ENCODE data around the gene FGF9.

The FGF9 gene

DNA sequence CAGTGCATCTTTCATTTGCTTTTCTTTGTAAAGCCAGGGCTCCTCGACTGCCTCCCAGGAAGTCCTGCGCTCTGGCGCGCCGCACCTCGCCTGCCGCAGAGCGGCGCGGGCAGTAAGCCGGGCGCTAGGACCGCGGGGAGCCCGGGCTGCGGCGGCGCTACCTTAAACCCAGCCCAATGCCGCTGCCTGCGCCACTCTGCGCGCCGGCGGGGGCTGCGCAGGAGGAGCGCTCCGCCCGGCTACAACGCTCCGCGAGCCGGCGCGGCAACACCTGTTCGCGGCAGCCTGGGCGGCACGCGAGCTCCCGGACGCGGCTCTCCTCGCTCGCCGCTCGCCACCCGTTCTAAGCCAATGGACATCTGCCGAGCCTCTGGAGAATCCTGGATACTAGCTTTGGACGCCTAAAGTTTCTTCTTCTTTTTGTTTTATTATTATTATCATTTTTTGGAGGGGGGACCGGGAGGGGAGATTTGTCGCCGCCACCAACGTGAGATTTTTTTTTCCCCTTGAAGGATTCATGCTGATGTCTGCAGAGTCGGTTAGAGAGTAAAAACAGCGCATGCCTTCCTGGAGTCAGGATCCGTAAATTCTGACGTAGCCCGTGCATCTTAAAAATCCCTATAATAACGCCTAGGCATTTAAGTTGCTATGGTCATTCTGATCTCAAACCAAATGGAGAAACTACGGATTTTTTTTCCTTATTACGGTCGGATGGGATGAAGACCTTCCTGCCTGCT is at the start of gene FGF9:
Gene FGF9, plus strand, starts transcription at position 191 of the 737 bp plus-strand sequence. CDS start 840 bp downstream, outside the sequence.
- peak in 40 of 56 donors; percentile 17 to 77 (median 46) for DNase-seq

DNA sequence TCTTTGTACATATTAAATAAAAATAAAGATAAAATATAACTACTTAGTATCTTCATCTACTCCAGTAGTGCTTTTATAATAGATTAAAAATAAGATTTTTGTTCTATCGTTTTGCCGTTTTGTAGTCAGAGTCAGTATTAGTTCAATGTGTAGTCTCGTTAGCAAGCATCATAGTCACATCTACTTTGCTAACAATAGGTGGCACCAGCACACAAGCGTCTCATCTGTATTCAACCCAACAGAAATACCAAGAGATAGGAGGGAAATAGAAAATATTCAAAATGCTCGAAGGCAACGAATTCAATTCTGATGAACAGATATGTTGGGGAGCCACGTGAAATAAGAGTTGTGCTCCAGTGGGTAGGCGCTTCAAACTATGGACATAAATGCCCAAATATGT is 45.5 kb upstream of the FGF9 start:
- DNase-seq = no peak

DNA sequence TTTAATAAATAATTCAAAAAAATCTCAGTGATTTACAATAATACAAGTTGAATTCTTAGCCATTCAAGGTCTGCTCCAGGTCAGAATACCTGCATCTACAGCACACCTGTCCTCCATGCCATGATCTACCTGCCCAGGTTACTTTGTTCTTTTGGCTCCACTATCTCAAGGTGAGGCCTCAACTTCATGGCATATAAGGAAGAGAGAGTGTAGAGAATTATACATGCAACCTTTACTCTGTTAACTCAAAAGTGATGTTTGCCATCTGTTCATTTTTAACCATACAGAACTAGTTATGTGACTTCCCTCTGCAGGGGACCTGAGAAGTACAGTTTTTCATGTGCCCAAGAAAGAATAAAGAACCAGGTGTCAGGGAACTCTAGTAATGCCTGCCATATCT is 38.7 kb upstream of the FGF9 start:
- no peak for DNase-seq

DNA sequence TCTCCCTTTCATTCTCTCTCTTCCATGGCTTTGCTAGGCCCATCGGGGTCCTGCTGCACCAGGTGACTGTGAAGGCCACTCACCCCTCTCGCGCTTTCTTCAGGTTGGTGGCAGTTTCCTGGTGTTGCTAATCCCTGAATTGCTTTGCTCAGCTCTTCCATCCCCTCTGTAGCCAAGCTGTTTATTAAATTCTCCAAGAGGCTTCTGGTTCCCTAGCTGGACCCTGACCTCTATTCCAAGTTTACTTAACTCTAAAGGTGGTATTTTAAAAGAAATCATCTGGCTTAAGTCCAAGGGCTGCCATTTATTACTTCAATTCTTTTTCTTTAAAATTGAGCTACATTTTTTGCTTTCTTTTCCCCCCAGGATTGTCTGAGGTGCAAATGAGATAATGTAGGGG is 34.2 kb upstream of the FGF9 start:
- DNase-seq = no peak

DNA sequence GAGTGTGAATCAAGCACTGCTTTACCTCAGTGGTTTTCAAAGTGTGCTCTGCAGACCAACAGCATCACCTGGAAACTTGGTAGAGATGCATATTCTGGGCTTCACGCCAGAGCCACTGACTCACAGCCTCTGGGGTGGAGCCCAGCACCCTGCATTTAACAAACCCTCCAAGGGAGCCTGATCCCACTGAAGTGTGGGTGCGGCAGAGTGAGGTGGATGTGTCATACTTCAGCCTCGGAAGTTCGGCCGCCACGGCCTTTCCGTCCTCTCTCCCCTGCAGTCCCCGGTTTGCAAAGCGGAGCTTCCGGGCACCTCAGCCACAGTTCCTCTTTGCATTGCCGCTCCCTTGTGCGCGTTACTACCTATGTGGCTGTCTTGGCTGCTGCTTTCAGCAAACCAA is 33.6 kb upstream of the FGF9 start:
- peak in 1 of 56 donors; percentile 25 for DNase-seq

DNA sequence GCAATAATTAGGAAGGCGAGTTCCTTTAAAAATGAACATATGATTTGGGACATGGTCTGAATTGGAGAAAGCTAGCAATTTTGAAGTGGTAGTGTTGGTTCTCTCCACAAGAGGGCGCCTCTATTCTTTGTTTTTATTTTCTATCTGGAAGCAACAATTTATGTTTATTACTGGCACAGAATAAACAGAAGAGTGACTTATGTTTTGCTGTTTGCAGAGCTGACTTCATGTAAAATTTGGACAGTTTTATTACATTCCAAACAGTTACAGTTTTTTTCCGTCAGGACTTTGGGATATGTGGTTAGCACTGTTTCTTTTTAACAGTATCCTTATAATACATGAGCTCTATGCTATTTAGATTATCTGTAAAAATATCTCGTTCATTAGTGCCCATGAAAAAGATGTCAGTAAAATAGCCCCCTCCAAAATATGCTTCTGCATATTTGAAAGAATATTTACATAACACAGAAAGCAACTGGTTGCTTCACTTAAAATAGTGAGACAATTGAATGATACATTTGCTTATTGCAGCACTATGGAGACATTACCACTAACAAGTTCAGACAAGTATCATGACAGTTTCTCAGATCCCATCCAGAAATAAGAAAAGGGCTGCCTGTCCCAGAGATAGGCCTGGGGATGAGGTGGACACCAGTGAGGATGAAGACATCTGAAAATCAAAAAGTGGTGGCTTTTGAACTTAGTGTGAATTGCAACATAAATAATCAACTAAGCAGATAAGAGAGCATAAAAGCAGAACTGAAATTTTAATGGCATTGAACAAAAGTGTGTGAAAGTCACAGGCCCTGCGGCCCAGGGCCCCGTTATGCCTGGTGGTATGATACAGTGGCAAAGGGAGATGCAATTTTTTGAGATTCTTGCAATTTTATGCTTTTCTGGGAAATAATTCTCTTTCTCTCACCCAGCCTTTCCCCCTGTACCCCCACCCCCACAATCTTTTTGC is 32.3 kb upstream of the FGF9 start:
- DNase-seq = peak in 2 of 56 donors; percentile 7 to 52

DNA sequence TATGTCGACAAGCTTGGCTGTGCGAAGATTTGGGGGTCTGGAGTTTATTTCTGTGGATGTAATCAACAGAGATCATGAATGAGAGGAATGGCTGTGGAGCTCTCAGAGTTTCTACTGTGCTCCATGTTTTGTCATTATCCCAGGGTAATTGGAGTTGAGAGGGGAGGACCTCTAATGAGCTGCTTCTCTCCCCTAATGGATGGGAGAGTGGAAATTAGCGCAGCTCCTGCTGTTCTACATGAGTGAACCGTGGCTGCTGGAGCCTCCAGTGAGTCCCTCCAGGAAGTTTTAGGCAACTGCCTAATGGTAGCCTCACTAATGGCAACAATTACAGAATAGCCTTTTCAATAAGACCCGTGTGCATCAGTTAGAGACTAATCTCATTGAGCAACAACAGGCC is 31.3 kb upstream of the FGF9 start:
- no peak for DNase-seq

DNA sequence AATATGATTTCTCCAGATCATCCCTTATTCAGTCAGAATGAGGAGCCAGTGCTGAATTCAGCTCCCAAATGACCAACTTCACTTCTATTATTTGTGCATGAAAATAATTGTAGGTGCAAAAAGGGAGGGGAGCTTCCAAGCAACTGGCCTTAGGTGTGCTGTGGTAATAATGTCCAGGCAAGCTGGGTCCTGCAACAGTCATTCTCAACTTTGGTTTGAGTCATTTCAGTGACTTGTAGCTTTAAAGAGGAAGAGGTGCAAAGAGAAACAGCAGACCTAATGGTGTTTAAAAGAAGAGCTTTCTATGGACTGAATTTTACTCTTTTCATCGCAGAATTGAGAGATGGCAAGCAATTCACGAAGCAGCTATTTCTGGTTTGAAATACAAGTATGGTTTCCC is 29.2 kb upstream of the FGF9 start:
- no peak for DNase-seq

DNA sequence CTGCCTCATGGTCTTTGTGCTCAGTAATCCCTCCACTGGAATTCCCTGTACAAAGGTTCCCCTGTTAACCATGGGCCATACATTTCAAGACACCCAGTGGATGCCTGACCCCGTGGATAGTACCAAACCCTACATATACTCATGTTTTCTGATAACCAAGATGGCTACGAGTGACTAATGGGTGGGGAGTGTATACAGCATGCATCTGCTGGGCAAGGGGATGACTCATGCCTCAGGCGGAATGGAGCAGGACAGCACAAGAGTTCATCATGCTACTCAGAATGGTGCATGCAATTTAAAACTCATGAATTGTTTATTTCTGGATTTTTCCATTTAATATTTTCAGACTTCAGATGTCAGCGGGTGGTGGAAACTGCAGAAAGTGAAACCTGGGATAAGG is 13.3 kb upstream of the FGF9 start:
- no peak for DNase-seq

DNA sequence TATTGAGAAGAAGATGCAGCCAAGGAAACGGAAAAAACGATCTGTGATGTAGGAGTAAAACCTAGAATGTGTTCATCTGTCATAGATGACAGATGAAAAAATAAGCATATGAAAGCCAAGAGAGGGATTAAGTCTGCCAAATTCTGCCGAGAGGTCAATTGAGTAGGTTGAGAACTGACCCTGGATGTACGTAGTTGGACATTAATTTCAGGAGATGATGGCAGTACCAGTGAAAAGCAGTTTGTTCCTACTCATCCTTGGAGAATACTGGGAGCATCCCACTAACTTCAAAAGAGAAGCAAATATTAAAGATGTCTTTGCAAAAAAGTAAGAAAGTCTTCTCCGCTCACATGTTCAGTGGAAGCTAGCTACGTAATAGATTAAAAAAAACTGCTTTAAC is 11.8 kb upstream of the FGF9 start:
- DNase-seq = no peak

DNA sequence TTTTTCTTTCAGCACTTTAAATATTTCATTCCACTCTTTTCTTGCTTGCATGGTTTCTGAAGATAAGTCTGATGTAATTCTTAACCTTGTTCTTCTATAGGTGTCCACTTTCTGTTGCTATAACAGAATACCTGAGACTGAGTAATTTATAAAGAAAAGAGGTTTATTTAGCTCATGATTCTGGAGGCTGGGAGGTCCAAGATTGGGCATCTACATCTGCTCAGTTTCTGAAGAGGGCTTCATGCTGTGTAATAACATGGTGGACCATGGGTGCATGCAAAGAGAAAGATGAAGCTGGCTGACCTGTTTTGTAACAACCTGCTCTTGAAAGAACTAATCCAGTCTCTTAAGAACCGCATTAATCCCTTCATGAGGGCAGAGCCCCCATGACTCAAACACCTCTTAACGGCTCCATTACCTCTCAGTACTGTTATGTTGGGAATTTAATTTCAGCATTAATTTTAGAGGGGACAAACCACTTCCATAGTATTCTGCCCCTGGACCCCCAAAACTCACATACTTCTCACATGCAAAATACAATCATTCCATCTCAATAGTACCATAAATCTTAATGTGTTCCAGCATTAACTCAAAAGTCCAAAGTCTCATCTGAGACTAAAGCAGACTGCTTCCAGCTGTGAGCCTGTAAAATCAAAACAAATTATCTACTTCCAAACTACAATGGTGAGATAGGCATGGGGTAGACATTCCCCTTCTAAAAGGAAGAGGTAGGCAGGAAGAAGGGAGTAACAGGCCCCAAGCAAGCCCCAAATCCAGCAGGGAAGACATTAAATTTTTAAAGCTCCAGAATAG is 9.6 kb upstream of the FGF9 start:
- DNase-seq = no peak

DNA sequence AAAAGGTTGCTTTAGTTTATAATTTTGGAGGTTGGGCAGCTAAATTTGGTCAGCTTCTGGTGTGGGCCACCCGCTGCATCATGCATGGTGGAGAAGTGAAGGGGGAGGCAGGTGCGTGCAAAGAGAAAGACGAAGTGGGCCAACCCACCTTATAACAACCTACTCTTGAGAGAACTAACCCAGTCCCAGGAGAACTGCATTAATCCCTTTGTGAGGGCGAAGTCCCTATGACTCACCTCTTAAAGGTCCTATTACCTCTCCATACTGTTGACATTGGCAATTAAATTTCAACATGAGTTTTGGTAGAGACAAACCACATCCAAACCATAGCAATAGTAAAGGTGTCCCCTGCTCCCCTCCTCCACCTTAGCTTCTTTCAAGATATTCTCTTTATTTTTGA is 7.7 kb upstream of the FGF9 start:
- no peak for DNase-seq

DNA sequence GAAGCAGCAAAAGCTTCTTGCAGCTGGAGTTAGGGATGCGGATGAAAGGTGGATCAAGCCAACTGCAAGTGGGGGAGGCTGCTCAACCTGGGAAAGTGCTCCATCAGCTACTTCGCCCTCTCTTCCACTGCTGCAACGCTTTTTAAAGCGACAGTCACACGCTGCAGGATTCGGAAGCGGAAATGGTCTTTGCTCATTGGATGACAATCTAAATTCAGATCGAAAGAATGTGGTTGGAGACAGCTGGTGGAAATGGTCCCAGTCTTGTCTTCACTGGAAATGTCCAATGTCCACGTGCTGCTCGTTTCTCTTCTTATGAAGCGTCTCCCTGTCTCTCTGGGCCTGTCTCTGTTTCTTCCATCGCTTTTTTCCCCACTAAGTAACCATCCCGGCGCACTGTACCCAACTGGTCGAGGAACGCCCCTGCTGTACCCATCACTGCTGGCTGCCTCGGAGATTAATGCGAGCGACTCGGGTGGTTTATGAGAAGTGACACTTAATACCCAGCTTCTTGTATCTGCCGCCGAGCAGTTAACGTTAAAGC is 2.1 kb upstream of the FGF9 start:
- DNase-seq = no peak

DNA sequence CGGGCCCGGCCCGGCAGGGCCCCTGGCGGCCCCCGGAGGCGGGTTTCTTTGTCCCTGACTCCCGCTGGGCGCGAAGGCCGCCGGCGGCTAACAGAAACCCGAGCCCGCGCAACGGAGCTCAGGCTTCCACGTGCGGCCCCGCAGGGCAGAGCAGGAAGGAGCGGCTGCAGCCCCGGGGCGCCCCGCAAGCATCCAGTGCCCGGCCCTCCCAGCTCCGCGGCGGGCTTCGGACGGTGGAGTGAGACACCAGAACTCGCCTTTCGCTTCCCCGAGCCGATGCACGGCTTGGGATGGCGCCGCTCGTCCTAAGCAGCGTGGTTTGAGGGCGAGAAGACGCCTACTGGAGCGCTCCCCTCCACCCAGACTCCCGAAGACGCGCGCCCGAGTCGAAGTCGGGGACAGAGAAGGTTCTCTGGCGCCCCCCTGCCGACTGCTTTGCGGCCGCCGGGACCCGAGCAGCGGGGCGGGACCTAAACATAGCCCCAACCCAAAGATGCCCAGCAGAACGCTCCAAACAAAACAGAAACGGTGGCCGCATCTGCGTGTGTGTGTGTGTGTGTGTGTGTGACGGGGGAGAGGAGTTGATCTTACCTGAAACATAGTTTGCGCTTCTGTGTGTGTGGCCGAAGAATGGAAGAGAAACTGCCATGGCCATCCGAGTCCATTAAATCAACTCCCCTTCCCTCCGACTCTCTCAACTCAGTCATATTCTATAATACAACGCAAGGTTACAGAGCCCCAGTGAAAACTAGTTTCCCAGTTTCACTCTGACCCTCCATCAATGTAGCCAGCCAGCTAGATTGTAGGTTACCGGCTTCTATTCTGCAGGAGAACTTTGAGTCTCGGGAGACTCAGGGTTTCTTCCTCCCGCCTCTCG is 629 bp upstream of the FGF9 start:
- peak in 17 of 56 donors; percentile 5 to 57 (median 26) for DNase-seq

DNA sequence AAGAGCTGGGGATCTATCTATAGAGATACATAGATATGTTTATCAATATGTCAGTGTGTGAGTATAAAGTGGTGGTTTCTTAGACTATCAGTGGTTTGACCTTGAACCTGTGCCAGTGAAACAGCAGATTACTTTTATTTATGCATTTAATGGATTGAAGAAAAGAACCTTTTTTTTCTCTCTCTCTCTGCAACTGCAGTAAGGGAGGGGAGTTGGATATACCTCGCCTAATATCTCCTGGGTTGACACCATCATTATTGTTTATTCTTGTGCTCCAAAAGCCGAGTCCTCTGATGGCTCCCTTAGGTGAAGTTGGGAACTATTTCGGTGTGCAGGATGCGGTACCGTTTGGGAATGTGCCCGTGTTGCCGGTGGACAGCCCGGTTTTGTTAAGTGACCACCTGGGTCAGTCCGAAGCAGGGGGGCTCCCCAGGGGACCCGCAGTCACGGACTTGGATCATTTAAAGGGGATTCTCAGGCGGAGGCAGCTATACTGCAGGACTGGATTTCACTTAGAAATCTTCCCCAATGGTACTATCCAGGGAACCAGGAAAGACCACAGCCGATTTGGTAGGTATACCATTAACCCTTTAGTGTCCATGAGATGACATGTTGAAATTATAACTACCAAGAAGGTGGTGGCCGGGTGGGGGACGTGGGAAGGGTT is 880 bp downstream of the FGF9 start:
- no peak for DNase-seq

DNA sequence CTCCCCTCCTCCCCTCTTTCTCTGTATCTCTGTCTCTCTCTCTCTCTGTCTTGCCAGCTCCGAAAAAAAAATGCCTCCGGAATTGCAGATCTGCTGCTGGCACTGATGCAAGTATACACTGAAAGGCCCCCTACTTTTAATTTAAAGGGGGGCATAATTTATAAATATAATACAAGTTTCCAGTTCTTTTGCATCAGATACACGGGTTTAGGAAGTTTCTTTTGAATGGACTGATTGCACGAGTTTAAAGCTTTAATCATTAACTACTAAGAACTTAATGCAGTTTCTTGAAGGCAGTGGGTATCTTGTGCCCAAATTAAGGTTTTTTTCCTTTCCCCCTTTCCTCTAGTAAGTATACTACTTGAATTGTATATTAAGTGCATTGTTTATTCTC is 1.4 kb downstream of the FGF9 start:
- no peak for DNase-seq

DNA sequence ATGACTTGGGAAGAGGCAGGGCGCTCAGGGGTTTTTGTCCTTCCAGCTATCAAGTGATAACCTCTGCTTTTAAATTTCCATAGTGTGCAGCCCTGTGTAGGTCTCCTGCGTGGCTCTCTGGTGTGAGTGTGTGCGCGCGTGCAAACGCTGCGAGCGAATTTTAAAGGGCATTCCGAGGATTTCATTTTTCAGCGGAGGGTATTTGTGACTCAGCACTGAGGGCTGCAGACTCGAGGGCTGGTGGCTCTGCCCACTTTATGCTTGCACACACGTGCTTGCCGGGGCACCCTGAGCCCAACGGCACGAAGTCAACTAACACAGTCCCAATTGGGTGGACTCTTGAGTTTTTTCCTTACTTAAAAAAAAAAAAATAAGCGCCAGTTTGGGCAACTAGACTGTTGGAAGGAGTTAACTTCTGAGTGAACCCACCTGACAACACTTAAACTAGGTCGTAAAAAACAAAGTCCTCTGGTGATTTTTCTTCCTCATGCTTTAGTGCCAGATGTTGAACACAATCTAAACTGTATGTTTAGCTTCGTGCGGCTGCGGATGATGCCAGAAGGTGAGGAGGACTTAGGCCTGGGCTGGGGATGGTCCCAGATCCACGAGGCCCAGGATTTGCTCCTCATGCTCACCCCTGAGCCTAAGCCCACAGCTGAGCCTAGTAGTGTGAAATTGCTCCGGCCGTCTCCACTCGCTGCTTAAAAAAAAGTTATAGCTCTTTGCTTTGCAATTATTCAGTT is 2.1 kb downstream of the FGF9 start:
- DNase-seq = no peak

DNA sequence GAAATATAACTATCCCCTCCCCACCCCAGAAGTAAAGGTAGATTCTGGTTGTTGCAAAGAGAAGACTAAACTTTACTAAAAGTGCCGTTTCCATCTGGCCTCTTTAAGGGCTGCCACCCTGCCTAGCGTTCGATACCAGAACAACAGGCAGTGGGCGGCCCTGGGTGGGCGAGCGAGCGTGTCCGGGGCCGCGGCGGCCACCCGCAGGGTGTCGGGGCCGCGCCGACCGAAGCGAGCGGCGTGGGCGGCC is 2.6 kb downstream of the FGF9 start:
- DNase-seq = peak in 2 of 56 donors; percentile 37 to 50

DNA sequence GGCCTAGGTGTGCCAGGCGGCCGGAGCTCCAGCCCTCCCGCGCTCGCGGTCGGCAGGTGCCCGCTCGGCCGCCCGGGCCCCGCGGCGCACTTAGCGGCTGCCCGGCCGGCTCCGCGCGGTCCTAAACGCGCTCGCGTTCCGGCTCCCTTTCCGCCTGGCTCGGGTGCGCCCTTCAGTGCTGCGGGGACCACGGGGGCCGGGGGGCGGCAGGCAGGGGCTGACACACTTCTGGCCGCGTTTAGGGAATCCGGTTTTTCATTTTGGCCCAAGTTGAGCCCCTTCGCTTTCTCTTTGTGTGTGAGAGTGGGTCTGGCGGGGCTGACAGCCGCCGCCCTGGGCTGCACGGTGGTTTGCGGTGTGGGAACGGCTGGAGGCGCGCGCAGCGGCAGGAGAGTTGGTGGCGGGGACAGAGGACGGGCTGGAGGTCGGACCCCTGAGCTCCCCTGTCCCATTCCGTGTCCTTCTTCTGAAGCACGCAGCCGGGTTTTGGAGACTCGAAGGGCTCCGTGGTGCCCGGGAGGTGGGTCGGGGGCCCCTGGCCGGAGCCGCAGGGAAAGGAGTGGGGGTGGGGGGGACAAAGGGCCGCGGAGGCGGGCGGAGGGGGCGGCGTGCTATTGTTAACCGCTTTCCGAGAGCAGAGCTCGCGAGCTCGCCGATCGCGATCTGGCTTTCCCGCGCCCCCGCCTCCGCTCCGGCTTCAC is 3.1 kb downstream of the FGF9 start:
- peak in 11 of 56 donors; percentile 9 to 70 (median 41) for DNase-seq
